Lower lobe of right lung (tissue), 2 donors: ENCODE measurements around the gene UNC119. TPM values are rescaled to one million over a fixed set of nuclear protein-coding genes. Genes with fewer than 3 reads are reported as not detected.

Source experiments
- ATAC-seq, 2 donors: fragments of 200-7000 bp; cut with Tn5 transposase; one replicate each; pipeline ENCODE4 v1.9.1; 2020 to 2022; ENCODE audit warnings: mild to moderate bottlenecking in 2 of 2, moderate library complexity in 2 of 2
- DNase-seq: peaks from one replicate; pipeline ENCODE4 v3.0.0-alpha.2; 2020
- H3K27ac ChIP-seq: fragments of 200-600 bp; one replicate; pipeline ENCODE4 v1.8.0; 2022
- H3K27me3 ChIP-seq: fragments of 200-600 bp; one replicate; pipeline ENCODE4 v1.8.0; 2022; ENCODE audit warnings: low read depth
- H3K36me3 ChIP-seq: fragments of 200-600 bp; one replicate; pipeline ENCODE4 v1.8.0; 2022; ENCODE audit warnings: mild to moderate bottlenecking
- H3K4me1 ChIP-seq: fragments of 200-600 bp; one replicate; pipeline ENCODE4 v1.8.0; 2022
- H3K4me3 ChIP-seq: fragments of 200-600 bp; one replicate; pipeline ENCODE4 v1.8.0; 2022; ENCODE audit warnings: mild to moderate bottlenecking
- H3K9me3 ChIP-seq: fragments of 200-600 bp; one replicate; pipeline ENCODE4 v1.8.0; 2022
- CTCF ChIP-seq: fragments of 200-600 bp; IDR thresholded peaks from one replicate; pipeline ENCODE4 v1.8.0; 2022; ENCODE audit warnings: antibody characterized with exemption, mild to moderate bottlenecking
- intact Hi-C: fragments of 100-400 bp; cut with DNase I; formaldehyde crosslinking; loops from one replicate; pipeline ENCODE4 v1.11.0; 2022
- total RNA-seq: library from RNA; stranded (reverse); fragmentation: NEBNext Ultra II Directional; extraction: Animal tissue kit (Norgen Biotek cat#: 25700); gene quantifications from one replicate; pipeline ENCODE4 v1.2.1, GENCODE V29; 2021
- donor health status: DM: no; HTN: yes; CAD: no; lungs with severe emphysema.

The UNC119 gene
- total RNA-seq, 1 donor from 2014 or later = 27.0 TPM

DNA sequence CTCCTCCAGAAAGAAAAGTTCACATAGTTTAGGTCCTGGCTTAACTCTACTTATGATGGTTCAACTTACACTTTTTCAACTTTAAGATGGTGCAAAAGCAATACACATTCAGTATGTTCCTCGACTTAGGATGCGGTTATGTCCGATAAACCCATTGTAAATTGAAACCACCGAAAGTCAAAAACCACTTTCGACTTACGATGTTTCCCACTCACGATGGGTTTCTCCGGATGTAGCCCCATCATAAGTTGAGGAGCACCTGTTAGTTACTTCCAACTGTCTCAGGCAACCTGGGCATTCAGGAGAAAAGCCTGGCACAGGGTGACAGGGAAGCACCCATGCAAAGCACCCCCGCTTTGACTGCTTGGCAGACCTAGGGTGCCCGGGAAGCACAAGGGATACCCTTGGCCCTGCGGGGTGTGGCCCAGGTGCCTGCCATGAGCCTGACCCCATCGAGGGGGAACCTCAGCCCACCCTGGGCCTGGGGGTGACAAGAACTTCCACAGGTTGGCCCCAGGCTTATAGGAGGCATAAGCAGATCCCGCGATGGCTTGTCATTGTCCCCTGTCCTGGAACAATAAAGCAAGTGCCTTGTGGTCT is 14.0 kb downstream of the UNC119 start:
- DNase-seq (no peak), ATAC-seq (no peak)
- H3K9me3 ChIP-seq = no peaks in the 10 kb centered on the region
- TF ChIP-seq CTCF = no peak
- intact Hi-C loops = no loop called here
- H3K27ac ChIP-seq = no peak overlapping the region
- no peaks in the 10 kb centered on the region for H3K27me3 ChIP-seq
- no peaks in the 10 kb centered on the region for H3K4me1 ChIP-seq
- H3K4me3 ChIP-seq = no peak overlapping the region
- no peaks in the 10 kb centered on the region for H3K36me3 ChIP-seq

GRCh38 chr17:28537219-28537610 is 15.2 kb downstream of the UNC119 start:
- TF ChIP-seq CTCF = no peak
- ATAC-seq (no peak), DNase-seq (no peak)
- Histone ChIP-seq H3K4me3 (no peak overlapping the region), H3K27me3 (no peaks in the 10 kb centered on the region), H3K4me1 (no peaks in the 10 kb centered on the region), H3K27ac (no peak overlapping the region), H3K36me3 (no peaks in the 10 kb centered on the region), H3K9me3 (no peaks in the 10 kb centered on the region)
- intact Hi-C loops = no loop called here

- ATAC-seq (no peak), DNase-seq (no peak)
- intact Hi-C loops = no loop called here
- Histone ChIP-seq H3K27me3 (no peaks in the 10 kb centered on the region), H3K9me3 (no peaks in the 10 kb centered on the region), H3K27ac (no peak overlapping the region), H3K4me3 (no peak overlapping the region), H3K36me3 (no peaks in the 10 kb centered on the region), H3K4me1 (no peaks in the 10 kb centered on the region)
- TF ChIP-seq CTCF = no peak
These were observed 15.7 kb downstream of the UNC119 start for GRCh38 chr17:28536532-28537218.

GRCh38 chr17:28534740-28535375 is 17.6 kb downstream of the UNC119 start:
- ATAC-seq (no peak), DNase-seq (no peak)
- Histone ChIP-seq H3K4me3 (no peak overlapping the region), H3K9me3 (no peaks in the 10 kb centered on the region), H3K4me1 (no peaks in the 10 kb centered on the region), H3K27me3 (peaks cover 10% of the 10 kb centered on the region), H3K27ac (no peak overlapping the region), H3K36me3 (no peaks in the 10 kb centered on the region)
- TF ChIP-seq CTCF = no peak
- intact Hi-C loops = no loop called here

DNA sequence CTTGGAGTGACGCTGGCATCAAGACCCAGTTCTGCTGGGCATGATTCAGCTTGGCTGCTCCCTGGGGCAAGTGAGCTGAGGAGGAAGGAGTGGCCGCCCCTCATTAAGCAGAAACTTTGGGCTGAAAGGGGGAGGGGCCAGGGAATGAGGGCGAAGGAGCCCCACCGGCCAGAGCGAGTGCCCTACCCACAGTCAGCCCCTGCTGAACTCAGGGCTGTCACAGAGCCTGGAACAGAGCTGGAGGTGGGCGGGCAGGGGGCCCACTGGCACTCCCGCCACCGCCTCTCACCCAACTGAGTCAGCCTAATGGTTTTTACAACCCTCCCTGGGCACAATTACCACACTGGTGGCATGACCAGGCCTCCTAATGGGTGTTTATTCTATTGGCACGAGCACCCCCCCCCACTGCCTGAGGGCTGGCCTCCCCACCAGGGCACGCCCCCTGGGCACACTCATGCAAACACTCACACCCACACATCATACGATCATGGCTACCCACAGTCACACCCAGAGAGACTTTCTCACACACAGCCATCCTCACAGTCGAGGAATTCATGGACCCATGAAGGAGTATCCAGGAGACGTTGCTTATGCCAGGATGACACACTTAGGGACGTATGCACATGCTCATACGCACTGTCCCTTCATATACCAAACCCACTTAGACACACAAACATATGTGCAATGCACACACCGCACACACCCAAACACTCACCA is 19.2 kb downstream of the UNC119 start:
- Histone ChIP-seq H3K27ac (no peak overlapping the region), H3K27me3 (peaks cover 10% of the 10 kb centered on the region), H3K4me1 (peaks cover 4% of the 10 kb centered on the region), H3K4me3 (no peak overlapping the region), H3K36me3 (no peaks in the 10 kb centered on the region), H3K9me3 (no peaks in the 10 kb centered on the region)
- TF ChIP-seq CTCF = no peak
- intact Hi-C loops = no loop called here
- DNase-seq (no peak), ATAC-seq (no peak)
